ENCODE data around the gene COL1A2. TPM values are rescaled to one million over a fixed set of nuclear protein-coding genes. Genes with fewer than 3 reads are reported as not detected.

Gene COL1A2
- total and polyA plus RNA-seq, 2 of the 8 experiments (the other 6 are each of a cell fraction or from before 2014, with no cell fraction given), result 45.2 to 87.2 TPM

- no peak for TF ChIP-seq CHD7 (IDR thresholded peaks at IDR 0.05; ENCODE audit: insufficient replicate concordance, low read length)
- no peak for TF ChIP-seq CTCF (IDR thresholded peaks at IDR 0.05; ENCODE audit: control extremely low read depth in 1 of 3, insufficient read depth in 1 of 3, low read depth in 1 of 3, low read length in 3 of 3)
- TF ChIP-seq RAD21 (IDR thresholded peaks at IDR 0.05 in 1 of 2, conservative IDR thresholded peaks at IDR 0.05 in 1 of 2; ENCODE audit: low read depth in 2 of 2, low read length in 2 of 2), result no peak
- TF ChIP-seq ATF2 (IDR thresholded peaks at IDR 0.05; ENCODE audit: low read length), result no peak
These were observed 18.1 kb downstream of the COL1A2 start (continued) for GRCh38 chr7:94412762-94413322.
